HK-2 (cell line): ENCODE data around the gene PRCP.

Source experiments
- DNase-seq: peaks from one replicate; pipeline ENCODE4 v3.0.0-alpha.2; 2018; ENCODE audit not compliant: unreplicated experiment

PRCP gene

GRCh38 chr11:82907371-82907770, 7.1 kb upstream of the PRCP start:
- no peak for DNase-seq

- no peak for DNase-seq
These were observed 6.7 kb upstream of the PRCP start for GRCh38 chr11:82906931-82907330.

GRCh38 chr11:82906236-82906635, 6.0 kb upstream of the PRCP start:
- DNase-seq = no peak

GRCh38 chr11:82903843-82904586, 3.8 kb upstream of the PRCP start:
- no peak for DNase-seq

- no peak for DNase-seq
These were observed 2.6 kb upstream of the PRCP start for GRCh38 chr11:82902880-82903279.

- no peak for DNase-seq
These were observed 1.8 kb upstream of the PRCP start for GRCh38 chr11:82901922-82902485.

- DNase-seq = peak; percentile 85
These were observed 1.1 kb upstream of the PRCP start, which contains the start of gene DDIAS for GRCh38 chr11:82901165-82901921. DDIAS (plus strand) TSS chr11:82901736; CDS start chr11:82914739, 13,003 bp downstream.

GRCh38 chr11:82899957-82900276, 313 bp downstream of the PRCP start:
- DNase-seq = no peak

GRCh38 chr11:82899186-82899820, 927 bp downstream of the PRCP start:
- DNase-seq = no peak

GRCh38 chr11:82898241-82898640, 2.0 kb downstream of the PRCP start:
- DNase-seq = no peak

- DNase-seq = no peak
These were observed 4.0 kb downstream of the PRCP start for GRCh38 chr11:82896183-82896582.

- no peak for DNase-seq
These were observed 4.7 kb downstream of the PRCP start for GRCh38 chr11:82895437-82896091.

- DNase-seq = no peak
These were observed 7.5 kb downstream of the PRCP start for GRCh38 chr11:82892611-82893169.

- no peak for DNase-seq
These were observed 9.3 kb downstream of the PRCP start for GRCh38 chr11:82890936-82891335.

- DNase-seq = no peak
These were observed 10.3 kb downstream of the PRCP start for GRCh38 chr11:82890002-82890341.

GRCh38 chr11:82889133-82890001, 10.9 kb downstream of the PRCP start:
- no peak for DNase-seq

GRCh38 chr11:82883853-82884252, 16.4 kb downstream of the PRCP start:
- no peak for DNase-seq

GRCh38 chr11:82874646-82875523, 25.3 kb downstream of the PRCP start:
- DNase-seq = no peak

- no peak for DNase-seq
These were observed 26.3 kb downstream of the PRCP start for GRCh38 chr11:82873919-82874333.
